AG04450 (cell line): ENCODE results near the gene S1PR5. TPM values are rescaled to one million over a fixed set of nuclear protein-coding genes. Genes with fewer than 3 reads are reported as not detected.

Experiments used
- CTCF ChIA-PET: fragments of 300-600, 350-600 bp; formaldehyde crosslinking; extraction: SDS; loops from one replicate; lab custom pipeline; 2022; ENCODE audit warnings: antibody characterized with exemption, inconsistent platforms; lab: Charles Lee
- POLR2A ChIA-PET: fragments of 350-600 bp; formaldehyde crosslinking; extraction: SDS; loops from one replicate; lab custom pipeline; 2021; ENCODE audit warnings: antibody characterized with exemption, inconsistent platforms; lab: Yijun Ruan, JAX
- DNase-seq: peaks from one replicate; pipeline ENCODE4 v3.0.0-alpha.2; 2011; ENCODE audit warnings: low read depth, low spot score
- H3K27ac ChIP-seq: one replicate; pipeline ENCODE4 v1.5.1; 2012; ENCODE audit warnings: low read depth, low read length, control low read depth
- H3K27me3 ChIP-seq: one replicate; pipeline ENCODE4 v1.6.0; 2012; ENCODE audit warnings: low read length; ENCODE audit not compliant: control insufficient read depth, insufficient read depth
- H3K4me3 ChIP-seq: 2 replicates; pipeline ENCODE4 v1.5.1; 2011; ENCODE audit warnings: mild to moderate bottlenecking, low read depth, low read length, control low read depth
- H3K9me3 ChIP-seq: 2 replicates; pipeline ENCODE4 v1.5.1; 2012; ENCODE audit warnings: low read length; ENCODE audit not compliant: control insufficient read depth, insufficient read depth
- CTCF ChIP-seq: IDR thresholded peaks from 2 replicates; pipeline ENCODE4 v1.5.1; 2011; ENCODE audit warnings: low read depth, low read length, control low read depth, inconsistent platforms
- polyA plus RNA-seq: library from polyadenylated mRNA; depleted of rRNA; stranded (reverse); fragments of >200 nt; gene quantifications from 2 replicates; pipeline ENCODE4 v1.2.3, GENCODE V29; 2011

Gene S1PR5
- polyA plus RNA-seq, 1 experiment, result 0.10 TPM

GRCh38 chr19:10521461-10522171, 4.4 kb upstream of the S1PR5 start:
- no peak for DNase-seq
- TF ChIP-seq CTCF, result no peak
- no peaks in the 10 kb centered on the region; the same call in 1 of the 2 replicates for H3K9me3 ChIP-seq
- H3K27me3 ChIP-seq, result peaks cover 24% of the 10 kb centered on the region
- no peak overlapping the region for H3K4me3 ChIP-seq
- no peak overlapping the region for H3K27ac ChIP-seq
- ChIA-PET POLR2A (interaction anchor here (0.6 kb wide), 1 partner anchor 106 kb away, joined by 3 read pairs; no protein-coding TSS in a partner anchor), CTCF (no interaction called here)

DNA sequence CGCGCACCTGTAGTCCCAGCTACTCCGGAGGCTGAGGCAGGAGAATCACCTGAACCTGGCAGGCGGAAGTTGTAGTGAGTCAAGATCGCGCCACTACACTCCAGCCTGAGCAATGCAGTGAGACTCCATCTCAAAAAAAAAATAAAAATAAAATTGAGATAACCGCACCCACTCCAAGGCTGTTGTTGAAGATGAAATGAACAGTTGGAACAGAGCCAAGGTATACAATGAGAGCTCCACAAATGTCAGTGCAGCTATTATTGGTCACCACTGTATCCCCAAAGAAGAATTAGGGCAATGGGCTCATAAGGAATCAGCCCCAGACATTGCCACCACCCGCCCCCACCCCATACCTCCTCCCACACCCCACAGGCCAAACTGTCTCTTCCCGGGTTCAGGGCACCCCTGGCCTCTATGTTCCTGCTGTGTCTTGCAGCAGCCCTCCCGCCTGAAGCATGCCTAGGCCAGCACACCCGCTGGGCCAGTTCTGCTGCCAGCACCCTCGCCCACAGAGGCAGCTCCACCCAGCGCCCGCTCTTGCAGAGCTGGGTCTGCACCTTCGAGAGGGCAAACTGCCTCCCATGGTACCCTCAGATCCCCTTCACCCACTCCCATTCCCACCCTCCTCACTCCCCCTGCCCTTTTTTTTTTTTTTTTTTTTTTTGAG, 3.5 kb upstream of the S1PR5 start:
- no peak overlapping the region for H3K27ac ChIP-seq
- ChIA-PET POLR2A (no interaction called here), CTCF (interaction anchor here (0.6 kb wide), 1 partner anchor 14 kb away, joined by 6 read pairs; no protein-coding TSS in a partner anchor)
- H3K9me3 ChIP-seq, result no peaks in the 10 kb centered on the region; the same call in 1 of the 2 replicates
- no peak for TF ChIP-seq CTCF
- no peak for DNase-seq
- H3K27me3 ChIP-seq, result peaks cover 29% of the 10 kb centered on the region
- H3K4me3 ChIP-seq, result no peak overlapping the region

DNA sequence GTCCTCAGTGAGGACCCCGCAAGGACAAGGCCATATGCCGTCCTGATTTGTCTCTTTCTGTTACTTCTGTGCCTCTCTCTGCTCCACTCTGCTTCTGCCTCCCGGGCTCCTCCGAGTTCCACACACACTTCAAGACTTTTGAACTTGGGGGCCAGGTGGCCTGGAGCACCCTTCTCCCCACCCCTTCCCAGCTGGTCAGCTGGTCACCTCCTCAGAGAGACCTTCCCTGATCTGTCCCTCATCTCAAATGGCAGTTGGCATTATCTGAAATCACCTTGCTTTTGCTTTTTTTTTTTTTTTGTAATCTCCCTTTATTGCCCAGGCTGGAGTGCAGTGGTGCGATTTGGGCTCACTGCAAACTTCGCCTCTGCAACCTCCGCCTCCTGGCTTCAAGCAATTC, 2.2 kb upstream of the S1PR5 start:
- ChIA-PET CTCF (interaction anchor here (0.6 to 0.7 kb wide), 2 partner anchors 34 to 47 kb away, joined by 3 to 4 read pairs; no protein-coding TSS in a partner anchor), POLR2A (no interaction called here)
- H3K4me3 ChIP-seq, result no peak overlapping the region
- no peak for DNase-seq
- no peak for TF ChIP-seq CTCF
- no peak overlapping the region for H3K27ac ChIP-seq
- no peaks in the 10 kb centered on the region; the same call in 1 of the 2 replicates for H3K9me3 ChIP-seq
- H3K27me3 ChIP-seq, result peaks cover 40% of the 10 kb centered on the region

- CTCF ChIA-PET, result interaction anchor here (0.6 to 0.7 kb wide), 2 partner anchors 34 to 47 kb away, joined by 3 to 4 read pairs; no protein-coding TSS in a partner anchor
- no peak for DNase-seq
- TF ChIP-seq CTCF, result no peak
- Histone ChIP-seq H3K9me3 (no peaks in the 10 kb centered on the region; the same call in 1 of the 2 replicates), H3K27ac (no peak overlapping the region), H3K27me3 (peaks cover 41% of the 10 kb centered on the region), H3K4me3 (no peak overlapping the region)
- POLR2A ChIA-PET, result interaction anchor here (0.7 kb wide), 1 partner anchor 17 kb away, joined by 8 read pairs; no protein-coding TSS in a partner anchor
These were observed 1.5 kb upstream of the S1PR5 start for GRCh38 chr19:10518444-10519361.
